HepG2 (cell line): ENCODE data around the gene ART4. TPM values are rescaled to one million over a fixed set of nuclear protein-coding genes. Genes with fewer than 3 reads are reported as not detected.

Source experiments
- CREB1 ChIP-seq, 2 experiments: fragments of 450-650 bp in 1 of 2; IDR thresholded peaks; 2 replicates each; pipeline ENCODE4 v1.6.1; 2016 to 2017; ENCODE audit warnings: control low read depth in 1 of 2, mild to moderate bottlenecking in 1 of 2, missing compliant biosample characterization in 1 of 2, missing genetic modification characterization in 1 of 2
- CREM ChIP-seq, 2 experiments: sonication (generic) in 1 of 2; formaldehyde crosslinking in 1 of 2; IDR thresholded peaks; 2 replicates each; pipeline versions ENCODE4 v1.4.0 to v1.6.1; 2016 to 2020; ENCODE audit warnings: antibody characterized with exemption in 1 of 2, mild to moderate bottlenecking in 1 of 2, missing genetic modification reagents in 1 of 2
- JUN ChIP-seq: sonication (generic); formaldehyde crosslinking; IDR thresholded peaks from 2 replicates; pipeline ENCODE4 v1.4.0; 2020; ENCODE audit warnings: mild to moderate bottlenecking, missing genetic modification reagents
- MEF2D ChIP-seq: sonication (generic); formaldehyde crosslinking; IDR thresholded peaks from 2 replicates; pipeline ENCODE4 v1.5.1; 2020; ENCODE audit warnings: mild to moderate bottlenecking, missing genetic modification reagents
- NRL ChIP-seq: sonication (generic); formaldehyde crosslinking; IDR thresholded peaks from 2 replicates; pipeline ENCODE4 v1.5.0; 2020; ENCODE audit warnings: missing genetic modification reagents, mild to moderate bottlenecking, moderate library complexity, borderline replicate concordance
- SRSF1 ChIP-seq: fragments of 200-400 bp; formaldehyde crosslinking; optimal IDR thresholded peaks from 2 replicates; pipeline ENCODE3; 2017; ENCODE audit warnings: mild to moderate bottlenecking, low read depth, low read length, moderate library complexity
- ZFP82 ChIP-seq: sonication (generic); formaldehyde crosslinking; IDR thresholded peaks from 2 replicates; pipeline ENCODE4 v1.5.1; 2020; ENCODE audit warnings: mild to moderate bottlenecking, missing genetic modification reagents, borderline replicate concordance
- polyA plus RNA-seq, 8 experiments: library from polyadenylated mRNA; depleted of rRNA in 3 of 8; stranded (reverse) in 7 of 8; unstranded in 1 of 8; fragments of >200 nt; fragmentation: Illumina TruSeq in 4 of 8; extraction: Trizol in 4 of 8; gene quantifications; 2 replicates each; pipeline versions ENCODE4 v1.2.1 to v1.2.3, GENCODE V29; 2011 to 2016; ENCODE audit warnings: low read depth in 4 of 8, missing spikeins in 1 of 8, mixed read lengths in 1 of 8; ENCODE audit not compliant: insufficient read depth in 1 of 8
- total RNA-seq, 5 experiments: library from RNA; depleted of rRNA; stranded (reverse); fragments of >200 nt; fragmentation: Illumina TruSeq; extraction: Trizol; gene quantifications; 2 replicates each; pipeline ENCODE4 v1.2.3, GENCODE V29; 2016; ENCODE audit warnings: low read depth in 1 of 5
- TF ChIP-seq, protein P1 (sequence below): sonication (generic); formaldehyde crosslinking; IDR thresholded peaks from 2 replicates; pipeline ENCODE4 v1.4.0; 2020; ENCODE audit warnings: missing genetic modification reagents
- TF ChIP-seq, protein P2 (sequence below), 2 experiments: sonication (generic) in 1 of 2; formaldehyde crosslinking in 1 of 2; IDR thresholded peaks; 2 replicates each; pipeline versions ENCODE4 v1.6.1 to v1.9.0; 2014 to 2022; ENCODE audit warnings: antibody characterized with exemption in 1 of 2, borderline replicate concordance in 1 of 2, inconsistent platforms in 1 of 2, low read depth in 1 of 2, missing genetic modification reagents in 1 of 2
- TF ChIP-seq, protein P3 (sequence below): sonication (generic); formaldehyde crosslinking; IDR thresholded peaks from 2 replicates; pipeline ENCODE4 v1.5.0; 2020; ENCODE audit warnings: missing genetic modification reagents

Gene ART4
- total and polyA plus RNA-seq, 2 of the 13 experiments (the other 11 are each of a cell fraction or from before 2014, with no cell fraction given): 17.6 to 20.3 TPM

DNA sequence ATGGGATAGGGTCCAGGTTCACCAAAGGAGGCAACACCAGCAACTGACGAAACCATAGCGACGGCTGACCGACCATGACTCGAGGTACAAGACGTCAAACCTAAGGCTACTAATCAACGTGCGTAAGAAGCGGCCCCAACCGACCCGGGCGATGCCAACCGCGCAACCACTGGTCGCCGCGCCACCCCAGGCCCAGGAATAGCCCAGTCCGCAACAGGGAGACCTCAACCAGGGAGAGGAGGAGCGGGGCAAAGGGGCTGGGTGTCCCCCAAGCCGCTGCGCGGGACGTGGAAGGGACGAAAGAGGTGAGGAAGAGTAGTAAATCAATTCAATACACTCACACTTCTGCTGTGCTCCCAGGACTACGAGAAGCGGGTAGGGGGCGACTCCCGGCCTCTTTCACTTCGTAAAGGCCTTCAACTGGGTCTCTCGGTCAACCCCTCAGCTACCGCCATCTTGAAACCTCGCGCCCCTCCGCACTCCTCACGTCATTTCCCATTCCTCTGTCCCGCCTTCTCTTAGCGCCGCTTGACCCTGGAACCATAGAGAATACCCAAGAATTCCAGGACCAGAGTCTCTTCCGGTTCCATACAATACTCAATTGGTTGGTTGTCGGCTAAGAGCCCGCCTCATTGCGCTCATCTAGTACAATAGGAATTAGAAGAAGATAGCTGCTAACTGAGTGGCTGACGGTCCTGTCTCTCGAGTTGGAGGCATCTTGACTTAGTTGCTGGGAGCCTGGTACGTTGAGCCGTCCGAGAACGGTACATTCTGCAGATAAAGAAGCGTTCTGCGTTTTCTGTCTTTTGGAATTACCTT is 40.1 kb downstream of the ART4 start, which contains the start of the genes C12orf60 and WBP11 (continued):
- TF ChIP-seq, protein P1, sequence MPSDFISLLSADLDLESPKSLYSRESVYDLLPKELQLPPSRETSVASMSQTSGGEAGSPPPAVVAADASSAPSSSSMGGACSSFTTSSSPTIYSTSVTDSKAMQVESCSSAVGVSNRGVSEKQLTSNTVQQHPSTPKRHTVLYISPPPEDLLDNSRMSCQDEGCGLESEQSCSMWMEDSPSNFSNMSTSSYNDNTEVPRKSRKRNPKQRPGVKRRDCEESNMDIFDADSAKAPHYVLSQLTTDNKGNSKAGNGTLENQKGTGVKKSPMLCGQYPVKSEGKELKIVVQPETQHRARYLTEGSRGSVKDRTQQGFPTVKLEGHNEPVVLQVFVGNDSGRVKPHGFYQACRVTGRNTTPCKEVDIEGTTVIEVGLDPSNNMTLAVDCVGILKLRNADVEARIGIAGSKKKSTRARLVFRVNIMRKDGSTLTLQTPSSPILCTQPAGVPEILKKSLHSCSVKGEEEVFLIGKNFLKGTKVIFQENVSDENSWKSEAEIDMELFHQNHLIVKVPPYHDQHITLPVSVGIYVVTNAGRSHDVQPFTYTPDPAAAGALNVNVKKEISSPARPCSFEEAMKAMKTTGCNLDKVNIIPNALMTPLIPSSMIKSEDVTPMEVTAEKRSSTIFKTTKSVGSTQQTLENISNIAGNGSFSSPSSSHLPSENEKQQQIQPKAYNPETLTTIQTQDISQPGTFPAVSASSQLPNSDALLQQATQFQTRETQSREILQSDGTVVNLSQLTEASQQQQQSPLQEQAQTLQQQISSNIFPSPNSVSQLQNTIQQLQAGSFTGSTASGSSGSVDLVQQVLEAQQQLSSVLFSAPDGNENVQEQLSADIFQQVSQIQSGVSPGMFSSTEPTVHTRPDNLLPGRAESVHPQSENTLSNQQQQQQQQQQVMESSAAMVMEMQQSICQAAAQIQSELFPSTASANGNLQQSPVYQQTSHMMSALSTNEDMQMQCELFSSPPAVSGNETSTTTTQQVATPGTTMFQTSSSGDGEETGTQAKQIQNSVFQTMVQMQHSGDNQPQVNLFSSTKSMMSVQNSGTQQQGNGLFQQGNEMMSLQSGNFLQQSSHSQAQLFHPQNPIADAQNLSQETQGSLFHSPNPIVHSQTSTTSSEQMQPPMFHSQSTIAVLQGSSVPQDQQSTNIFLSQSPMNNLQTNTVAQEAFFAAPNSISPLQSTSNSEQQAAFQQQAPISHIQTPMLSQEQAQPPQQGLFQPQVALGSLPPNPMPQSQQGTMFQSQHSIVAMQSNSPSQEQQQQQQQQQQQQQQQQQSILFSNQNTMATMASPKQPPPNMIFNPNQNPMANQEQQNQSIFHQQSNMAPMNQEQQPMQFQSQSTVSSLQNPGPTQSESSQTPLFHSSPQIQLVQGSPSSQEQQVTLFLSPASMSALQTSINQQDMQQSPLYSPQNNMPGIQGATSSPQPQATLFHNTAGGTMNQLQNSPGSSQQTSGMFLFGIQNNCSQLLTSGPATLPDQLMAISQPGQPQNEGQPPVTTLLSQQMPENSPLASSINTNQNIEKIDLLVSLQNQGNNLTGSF (CRISPR knock-in tag): no peak
- TF ChIP-seq, protein P2, sequence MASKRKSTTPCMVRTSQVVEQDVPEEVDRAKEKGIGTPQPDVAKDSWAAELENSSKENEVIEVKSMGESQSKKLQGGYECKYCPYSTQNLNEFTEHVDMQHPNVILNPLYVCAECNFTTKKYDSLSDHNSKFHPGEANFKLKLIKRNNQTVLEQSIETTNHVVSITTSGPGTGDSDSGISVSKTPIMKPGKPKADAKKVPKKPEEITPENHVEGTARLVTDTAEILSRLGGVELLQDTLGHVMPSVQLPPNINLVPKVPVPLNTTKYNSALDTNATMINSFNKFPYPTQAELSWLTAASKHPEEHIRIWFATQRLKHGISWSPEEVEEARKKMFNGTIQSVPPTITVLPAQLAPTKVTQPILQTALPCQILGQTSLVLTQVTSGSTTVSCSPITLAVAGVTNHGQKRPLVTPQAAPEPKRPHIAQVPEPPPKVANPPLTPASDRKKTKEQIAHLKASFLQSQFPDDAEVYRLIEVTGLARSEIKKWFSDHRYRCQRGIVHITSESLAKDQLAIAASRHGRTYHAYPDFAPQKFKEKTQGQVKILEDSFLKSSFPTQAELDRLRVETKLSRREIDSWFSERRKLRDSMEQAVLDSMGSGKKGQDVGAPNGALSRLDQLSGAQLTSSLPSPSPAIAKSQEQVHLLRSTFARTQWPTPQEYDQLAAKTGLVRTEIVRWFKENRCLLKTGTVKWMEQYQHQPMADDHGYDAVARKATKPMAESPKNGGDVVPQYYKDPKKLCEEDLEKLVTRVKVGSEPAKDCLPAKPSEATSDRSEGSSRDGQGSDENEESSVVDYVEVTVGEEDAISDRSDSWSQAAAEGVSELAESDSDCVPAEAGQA (IDR thresholded peaks at IDR 0.05; ENCODE audit: low read depth): peak; percentile 92
- TF ChIP-seq, protein P2 (CRISPR knock-in tag; IDR thresholded peaks at IDR 0.05; ENCODE audit: borderline replicate concordance): no peak
- peak; percentile 86 for TF ChIP-seq CREB1 (IDR thresholded peaks at IDR 0.05)
- peak; percentile 99 for TF ChIP-seq CREB1 (CRISPR knock-in tag; IDR thresholded peaks at IDR 0.05)
- peak; percentile 95 for TF ChIP-seq CREM (IDR thresholded peaks at IDR 0.05)
- TF ChIP-seq CREM (CRISPR knock-in tag; IDR thresholded peaks at IDR 0.05): peak; percentile 14; the same call in 1 of the 2 replicates
- 0 out of 2 replicates have a peak, but pooled peaks have one; percentile 43 for TF ChIP-seq NRL
- TF ChIP-seq SRSF1: no peak
- TF ChIP-seq, protein P3, sequence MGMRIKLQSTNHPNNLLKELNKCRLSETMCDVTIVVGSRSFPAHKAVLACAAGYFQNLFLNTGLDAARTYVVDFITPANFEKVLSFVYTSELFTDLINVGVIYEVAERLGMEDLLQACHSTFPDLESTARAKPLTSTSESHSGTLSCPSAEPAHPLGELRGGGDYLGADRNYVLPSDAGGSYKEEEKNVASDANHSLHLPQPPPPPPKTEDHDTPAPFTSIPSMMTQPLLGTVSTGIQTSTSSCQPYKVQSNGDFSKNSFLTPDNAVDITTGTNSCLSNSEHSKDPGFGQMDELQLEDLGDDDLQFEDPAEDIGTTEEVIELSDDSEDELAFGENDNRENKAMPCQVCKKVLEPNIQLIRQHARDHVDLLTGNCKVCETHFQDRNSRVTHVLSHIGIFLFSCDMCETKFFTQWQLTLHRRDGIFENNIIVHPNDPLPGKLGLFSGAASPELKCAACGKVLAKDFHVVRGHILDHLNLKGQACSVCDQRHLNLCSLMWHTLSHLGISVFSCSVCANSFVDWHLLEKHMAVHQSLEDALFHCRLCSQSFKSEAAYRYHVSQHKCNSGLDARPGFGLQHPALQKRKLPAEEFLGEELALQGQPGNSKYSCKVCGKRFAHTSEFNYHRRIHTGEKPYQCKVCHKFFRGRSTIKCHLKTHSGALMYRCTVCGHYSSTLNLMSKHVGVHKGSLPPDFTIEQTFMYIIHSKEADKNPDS (CRISPR knock-in tag): no peak
- TF ChIP-seq MEF2D (CRISPR knock-in tag): no peak; the same call in 1 of the 2 replicates
- no peak for TF ChIP-seq JUN (CRISPR knock-in tag)
- no peak for TF ChIP-seq ZFP82 (CRISPR knock-in tag)
